GM23338 (cell line): Measurements from ENCODE around the gene ADGRF1. TPM values are rescaled to one million over a fixed set of nuclear protein-coding genes. Genes with fewer than 3 reads are reported as not detected.

Source experiments
- ATAC-seq: fragments of 200-7000 bp; cut with Tn5 transposase; 3 replicates; pipeline ENCODE4 v1.9.1; 2020
- DNase-seq: peaks from one replicate; pipeline ENCODE4 v3.0.0-alpha.2; 2015; ENCODE audit warnings: low spot score
- H2AFZ ChIP-seq: fragments of 200-600 bp; sonication (generic); 2 replicates; pipeline ENCODE4 v1.8.0; 2016; ENCODE audit warnings: antibody characterized with exemption, mild to moderate bottlenecking, moderate library complexity
- H3F3A ChIP-seq: fragments of 200-600 bp; sonication (generic); replicated peaks from 2 replicates; pipeline ENCODE4 v1.8.0; 2017; ENCODE audit warnings: antibody characterized with exemption, mixed run types, low read depth
- H3K27ac ChIP-seq: fragments of 200-600 bp; sonication (generic); 2 replicates; pipeline ENCODE4 v1.6.1; 2016; ENCODE audit warnings: low read depth
- H3K27me3 ChIP-seq: fragments of 200-600 bp; sonication (generic); 2 replicates; pipeline ENCODE4 v1.8.0; 2016; ENCODE audit warnings: mild to moderate bottlenecking, mixed run types, moderate library complexity; ENCODE audit not compliant: insufficient read depth
- H3K36me3 ChIP-seq: fragments of 200-600 bp; sonication (generic); 2 replicates; pipeline ENCODE4 v1.8.0; 2016; ENCODE audit warnings: mild to moderate bottlenecking; ENCODE audit not compliant: insufficient read depth
- H3K4me1 ChIP-seq: fragments of 200-600 bp; sonication (generic); 2 replicates; pipeline ENCODE4 v1.8.0; 2016; ENCODE audit warnings: mild to moderate bottlenecking, moderate library complexity; ENCODE audit not compliant: insufficient read depth
- H3K4me2 ChIP-seq: fragments of 200-600 bp; sonication (generic); 2 replicates; pipeline ENCODE4 v1.7.1; 2017; ENCODE audit warnings: mixed run types
- H3K4me3 ChIP-seq: fragments of 200-600 bp; sonication (generic); 2 replicates; pipeline ENCODE4 v1.6.1; 2016; ENCODE audit warnings: mixed run types
- H3K79me2 ChIP-seq: fragments of 200-600 bp; sonication (generic); replicated peaks from 2 replicates; pipeline ENCODE4 v1.8.0; 2017; ENCODE audit warnings: mild to moderate bottlenecking; ENCODE audit not compliant: insufficient read depth
- H3K9me2 ChIP-seq: fragments of 200-600 bp; sonication (generic); 2 replicates; pipeline ENCODE4 v1.8.0; 2017; ENCODE audit not compliant: insufficient read depth
- H4K20me1 ChIP-seq: fragments of 200-600 bp; sonication (generic); replicated peaks from 2 replicates; pipeline ENCODE4 v1.8.0; 2017; ENCODE audit warnings: mild to moderate bottlenecking; ENCODE audit not compliant: insufficient read depth
- H3K27ac Mint-ChIP-seq: 2 replicates; pipeline ENCODE4 v1.8.0; 2020; ENCODE audit warnings: inconsistent platforms, mild to moderate bottlenecking, moderate library complexity, mixed read lengths
- H3K27me3 Mint-ChIP-seq: 3 replicates; pipeline ENCODE4 v1.8.0; 2022; ENCODE audit warnings: low read depth, mild to moderate bottlenecking, moderate library complexity, mixed read lengths, inconsistent platforms; ENCODE audit not compliant: insufficient read depth, poor library complexity
- H3K36me3 Mint-ChIP-seq: 3 replicates; pipeline ENCODE4 v1.8.0; 2021; ENCODE audit warnings: low read depth, mild to moderate bottlenecking, inconsistent platforms, moderate library complexity, mixed read lengths
- H3K4me1 Mint-ChIP-seq: 3 replicates; pipeline ENCODE4 v1.8.0; 2020; ENCODE audit warnings: mild to moderate bottlenecking, inconsistent platforms, mixed read lengths
- H3K4me3 Mint-ChIP-seq: 3 replicates; pipeline ENCODE4 v1.8.0; 2021; ENCODE audit warnings: moderate library complexity, mild to moderate bottlenecking, inconsistent platforms, mixed read lengths
- H3K9me3 Mint-ChIP-seq: 3 replicates; pipeline ENCODE4 v1.8.0; 2020; ENCODE audit warnings: moderate library complexity, mild to moderate bottlenecking, inconsistent platforms, mixed read lengths
- CREB1 ChIP-seq: fragments of 250-450 bp; sonication (Bioruptor Pico); IDR thresholded peaks from 2 replicates; pipeline ENCODE4 v1.5.0; 2020; ENCODE audit warnings: low read depth, mild to moderate bottlenecking, moderate library complexity
- EZH2 ChIP-seq: fragments of 200-600 bp; sonication (generic); IDR thresholded peaks from one replicate; pipeline ENCODE4 v1.8.0; 2017; ENCODE audit warnings: antibody characterized with exemption, mild to moderate bottlenecking, low read depth; ENCODE audit not compliant: unreplicated experiment
- EZH2phosphoT487 ChIP-seq: fragments of 200-600 bp; sonication (generic); IDR thresholded peaks from one replicate; pipeline ENCODE4 v1.8.1; 2018; ENCODE audit warnings: antibody characterized with exemption; ENCODE audit not compliant: unreplicated experiment
- NANOG ChIP-seq: IDR thresholded peaks from 2 replicates; pipeline ENCODE4 v1.6.1; 2016; ENCODE audit warnings: antibody characterized with exemption, borderline replicate concordance
- POLR2AphosphoS5 ChIP-seq: IDR thresholded peaks from 2 replicates; pipeline ENCODE4 v1.6.1; 2016; ENCODE audit warnings: antibody characterized with exemption, low read depth
- STAT1 ChIP-seq: IDR thresholded peaks from one replicate; pipeline ENCODE4 v1.6.1; 2016; ENCODE audit warnings: antibody characterized with exemption; ENCODE audit not compliant: unreplicated experiment
- ZNF114 ChIP-seq: fragments of 250-450 bp; sonication (Bioruptor Pico); IDR thresholded peaks from 2 replicates; pipeline ENCODE4 v1.5.0; 2020; ENCODE audit warnings: mild to moderate bottlenecking, moderate library complexity
- ZNF331 ChIP-seq: fragments of 250-450 bp; sonication (Bioruptor Pico); IDR thresholded peaks from 2 replicates; pipeline ENCODE4 v1.5.0; 2020; ENCODE audit warnings: low read depth, mild to moderate bottlenecking, moderate library complexity
- polyA plus RNA-seq: library from polyadenylated mRNA; unstranded; fragments of >200 nt; fragmentation: Nextera tagmentation; extraction: Ambion mirVana; gene quantifications from 2 replicates; pipeline ENCODE4 v1.2.1, GENCODE V29; 2016
- total RNA-seq: library from RNA; depleted of rRNA; stranded (reverse); fragments of >200 nt; shearing (Covaris generic); gene quantifications from 2 replicates; pipeline ENCODE4 v1.2.3, GENCODE V29; 2014
- TF ChIP-seq, protein P1 (sequence below): IDR thresholded peaks from one replicate; pipeline ENCODE4 v1.6.1; 2018; ENCODE audit warnings: antibody characterized with exemption; ENCODE audit not compliant: unreplicated experiment
- TF ChIP-seq, protein P2 (sequence below), 2 experiments: fragments of 200-600 bp in 1 of 2; sonication (generic) in 1 of 2; conservative IDR thresholded peaks; 2 replicates each; pipeline versions ENCODE4 v1.5.1 to v1.6.1; 2016 to 2017; ENCODE audit warnings: antibody characterized with exemption in 2 of 2, low read depth in 2 of 2, mild to moderate bottlenecking in 2 of 2, moderate library complexity in 1 of 2
- TF ChIP-seq, protein P3 (sequence below): fragments of 250-450 bp; sonication (Bioruptor Pico); IDR thresholded peaks from 2 replicates; pipeline ENCODE4 v1.5.0; 2020; ENCODE audit warnings: mild to moderate bottlenecking, moderate library complexity

The ADGRF1 gene
- total and polyA plus RNA-seq, 2 experiments from 2014 or later = not detected

GRCh38 chr6:47072667-47073066, 30.5 kb upstream of the ADGRF1 start (continued):
- TF ChIP-seq, protein P1, sequence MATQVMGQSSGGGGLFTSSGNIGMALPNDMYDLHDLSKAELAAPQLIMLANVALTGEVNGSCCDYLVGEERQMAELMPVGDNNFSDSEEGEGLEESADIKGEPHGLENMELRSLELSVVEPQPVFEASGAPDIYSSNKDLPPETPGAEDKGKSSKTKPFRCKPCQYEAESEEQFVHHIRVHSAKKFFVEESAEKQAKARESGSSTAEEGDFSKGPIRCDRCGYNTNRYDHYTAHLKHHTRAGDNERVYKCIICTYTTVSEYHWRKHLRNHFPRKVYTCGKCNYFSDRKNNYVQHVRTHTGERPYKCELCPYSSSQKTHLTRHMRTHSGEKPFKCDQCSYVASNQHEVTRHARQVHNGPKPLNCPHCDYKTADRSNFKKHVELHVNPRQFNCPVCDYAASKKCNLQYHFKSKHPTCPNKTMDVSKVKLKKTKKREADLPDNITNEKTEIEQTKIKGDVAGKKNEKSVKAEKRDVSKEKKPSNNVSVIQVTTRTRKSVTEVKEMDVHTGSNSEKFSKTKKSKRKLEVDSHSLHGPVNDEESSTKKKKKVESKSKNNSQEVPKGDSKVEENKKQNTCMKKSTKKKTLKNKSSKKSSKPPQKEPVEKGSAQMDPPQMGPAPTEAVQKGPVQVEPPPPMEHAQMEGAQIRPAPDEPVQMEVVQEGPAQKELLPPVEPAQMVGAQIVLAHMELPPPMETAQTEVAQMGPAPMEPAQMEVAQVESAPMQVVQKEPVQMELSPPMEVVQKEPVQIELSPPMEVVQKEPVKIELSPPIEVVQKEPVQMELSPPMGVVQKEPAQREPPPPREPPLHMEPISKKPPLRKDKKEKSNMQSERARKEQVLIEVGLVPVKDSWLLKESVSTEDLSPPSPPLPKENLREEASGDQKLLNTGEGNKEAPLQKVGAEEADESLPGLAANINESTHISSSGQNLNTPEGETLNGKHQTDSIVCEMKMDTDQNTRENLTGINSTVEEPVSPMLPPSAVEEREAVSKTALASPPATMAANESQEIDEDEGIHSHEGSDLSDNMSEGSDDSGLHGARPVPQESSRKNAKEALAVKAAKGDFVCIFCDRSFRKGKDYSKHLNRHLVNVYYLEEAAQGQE = no peak
- TF ChIP-seq, protein P2, sequence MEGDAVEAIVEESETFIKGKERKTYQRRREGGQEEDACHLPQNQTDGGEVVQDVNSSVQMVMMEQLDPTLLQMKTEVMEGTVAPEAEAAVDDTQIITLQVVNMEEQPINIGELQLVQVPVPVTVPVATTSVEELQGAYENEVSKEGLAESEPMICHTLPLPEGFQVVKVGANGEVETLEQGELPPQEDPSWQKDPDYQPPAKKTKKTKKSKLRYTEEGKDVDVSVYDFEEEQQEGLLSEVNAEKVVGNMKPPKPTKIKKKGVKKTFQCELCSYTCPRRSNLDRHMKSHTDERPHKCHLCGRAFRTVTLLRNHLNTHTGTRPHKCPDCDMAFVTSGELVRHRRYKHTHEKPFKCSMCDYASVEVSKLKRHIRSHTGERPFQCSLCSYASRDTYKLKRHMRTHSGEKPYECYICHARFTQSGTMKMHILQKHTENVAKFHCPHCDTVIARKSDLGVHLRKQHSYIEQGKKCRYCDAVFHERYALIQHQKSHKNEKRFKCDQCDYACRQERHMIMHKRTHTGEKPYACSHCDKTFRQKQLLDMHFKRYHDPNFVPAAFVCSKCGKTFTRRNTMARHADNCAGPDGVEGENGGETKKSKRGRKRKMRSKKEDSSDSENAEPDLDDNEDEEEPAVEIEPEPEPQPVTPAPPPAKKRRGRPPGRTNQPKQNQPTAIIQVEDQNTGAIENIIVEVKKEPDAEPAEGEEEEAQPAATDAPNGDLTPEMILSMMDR (conservative IDR thresholded peaks at IDR 0.05; ENCODE audit: low read depth in 2 of 2) = no peak
- TF ChIP-seq ZNF331 (CRISPR knock-in tag) = no peak
- TF ChIP-seq STAT1 = no peak
- no peak for TF ChIP-seq EZH2
- TF ChIP-seq NANOG = no peak
- no peak for TF ChIP-seq ZNF114 (CRISPR knock-in tag)
- no peak for TF ChIP-seq CREB1 (CRISPR knock-in tag)

DNA sequence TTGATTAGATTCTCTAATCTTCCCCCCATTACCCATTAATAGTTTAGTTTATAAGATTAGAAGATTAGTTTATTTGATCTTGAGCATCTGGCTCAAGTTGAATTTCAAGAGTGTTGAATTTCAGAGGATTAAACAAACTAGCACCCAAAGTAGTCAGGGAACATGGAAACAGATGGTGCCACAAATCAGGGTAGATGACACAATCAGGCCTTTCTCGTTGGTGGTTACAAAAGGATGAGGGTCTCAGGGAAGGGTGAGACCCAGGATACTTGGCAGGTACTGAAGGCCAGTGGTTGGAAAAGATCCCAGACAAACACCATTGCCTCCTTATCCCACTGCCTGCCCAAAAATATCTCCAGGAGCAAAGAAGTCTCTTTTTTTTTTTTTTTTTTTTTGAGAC, 29.5 kb upstream of the ADGRF1 start:
- Histone ChIP-seq H3F3A (no peaks in the 10 kb centered on the region), H4K20me1 (no peaks in the 10 kb centered on the region), H3K4me2 (no peak overlapping the region), H3K27me3 (no peaks in the 10 kb centered on the region), H3K27ac (no peak overlapping the region), H2AFZ (no peak overlapping the region), H3K4me1 (no peaks in the 10 kb centered on the region), H3K4me3 (no peak overlapping the region), H3K79me2 (no peaks in the 10 kb centered on the region), H3K36me3 (no peaks in the 10 kb centered on the region), H3K9me2 (peaks cover 14% of the 10 kb centered on the region)
- Mint-ChIP-seq H3K4me3 (no peak overlapping the region), H3K27me3 (no peaks in the 10 kb centered on the region), H3K27ac (no peak overlapping the region), H3K36me3 (no peaks in the 10 kb centered on the region), H3K4me1 (peaks cover under 1% of the 10 kb centered on the region; the same call in 1 of the 3 replicates), H3K9me3 (peaks cover 2% of the 10 kb centered on the region; the same call in 2 of the 3 replicates)
- no peak for ATAC-seq
- DNase-seq = no peak
- no peak for TF ChIP-seq ZNF331 (CRISPR knock-in tag)
- TF ChIP-seq NANOG = no peak
- TF ChIP-seq, protein P3, sequence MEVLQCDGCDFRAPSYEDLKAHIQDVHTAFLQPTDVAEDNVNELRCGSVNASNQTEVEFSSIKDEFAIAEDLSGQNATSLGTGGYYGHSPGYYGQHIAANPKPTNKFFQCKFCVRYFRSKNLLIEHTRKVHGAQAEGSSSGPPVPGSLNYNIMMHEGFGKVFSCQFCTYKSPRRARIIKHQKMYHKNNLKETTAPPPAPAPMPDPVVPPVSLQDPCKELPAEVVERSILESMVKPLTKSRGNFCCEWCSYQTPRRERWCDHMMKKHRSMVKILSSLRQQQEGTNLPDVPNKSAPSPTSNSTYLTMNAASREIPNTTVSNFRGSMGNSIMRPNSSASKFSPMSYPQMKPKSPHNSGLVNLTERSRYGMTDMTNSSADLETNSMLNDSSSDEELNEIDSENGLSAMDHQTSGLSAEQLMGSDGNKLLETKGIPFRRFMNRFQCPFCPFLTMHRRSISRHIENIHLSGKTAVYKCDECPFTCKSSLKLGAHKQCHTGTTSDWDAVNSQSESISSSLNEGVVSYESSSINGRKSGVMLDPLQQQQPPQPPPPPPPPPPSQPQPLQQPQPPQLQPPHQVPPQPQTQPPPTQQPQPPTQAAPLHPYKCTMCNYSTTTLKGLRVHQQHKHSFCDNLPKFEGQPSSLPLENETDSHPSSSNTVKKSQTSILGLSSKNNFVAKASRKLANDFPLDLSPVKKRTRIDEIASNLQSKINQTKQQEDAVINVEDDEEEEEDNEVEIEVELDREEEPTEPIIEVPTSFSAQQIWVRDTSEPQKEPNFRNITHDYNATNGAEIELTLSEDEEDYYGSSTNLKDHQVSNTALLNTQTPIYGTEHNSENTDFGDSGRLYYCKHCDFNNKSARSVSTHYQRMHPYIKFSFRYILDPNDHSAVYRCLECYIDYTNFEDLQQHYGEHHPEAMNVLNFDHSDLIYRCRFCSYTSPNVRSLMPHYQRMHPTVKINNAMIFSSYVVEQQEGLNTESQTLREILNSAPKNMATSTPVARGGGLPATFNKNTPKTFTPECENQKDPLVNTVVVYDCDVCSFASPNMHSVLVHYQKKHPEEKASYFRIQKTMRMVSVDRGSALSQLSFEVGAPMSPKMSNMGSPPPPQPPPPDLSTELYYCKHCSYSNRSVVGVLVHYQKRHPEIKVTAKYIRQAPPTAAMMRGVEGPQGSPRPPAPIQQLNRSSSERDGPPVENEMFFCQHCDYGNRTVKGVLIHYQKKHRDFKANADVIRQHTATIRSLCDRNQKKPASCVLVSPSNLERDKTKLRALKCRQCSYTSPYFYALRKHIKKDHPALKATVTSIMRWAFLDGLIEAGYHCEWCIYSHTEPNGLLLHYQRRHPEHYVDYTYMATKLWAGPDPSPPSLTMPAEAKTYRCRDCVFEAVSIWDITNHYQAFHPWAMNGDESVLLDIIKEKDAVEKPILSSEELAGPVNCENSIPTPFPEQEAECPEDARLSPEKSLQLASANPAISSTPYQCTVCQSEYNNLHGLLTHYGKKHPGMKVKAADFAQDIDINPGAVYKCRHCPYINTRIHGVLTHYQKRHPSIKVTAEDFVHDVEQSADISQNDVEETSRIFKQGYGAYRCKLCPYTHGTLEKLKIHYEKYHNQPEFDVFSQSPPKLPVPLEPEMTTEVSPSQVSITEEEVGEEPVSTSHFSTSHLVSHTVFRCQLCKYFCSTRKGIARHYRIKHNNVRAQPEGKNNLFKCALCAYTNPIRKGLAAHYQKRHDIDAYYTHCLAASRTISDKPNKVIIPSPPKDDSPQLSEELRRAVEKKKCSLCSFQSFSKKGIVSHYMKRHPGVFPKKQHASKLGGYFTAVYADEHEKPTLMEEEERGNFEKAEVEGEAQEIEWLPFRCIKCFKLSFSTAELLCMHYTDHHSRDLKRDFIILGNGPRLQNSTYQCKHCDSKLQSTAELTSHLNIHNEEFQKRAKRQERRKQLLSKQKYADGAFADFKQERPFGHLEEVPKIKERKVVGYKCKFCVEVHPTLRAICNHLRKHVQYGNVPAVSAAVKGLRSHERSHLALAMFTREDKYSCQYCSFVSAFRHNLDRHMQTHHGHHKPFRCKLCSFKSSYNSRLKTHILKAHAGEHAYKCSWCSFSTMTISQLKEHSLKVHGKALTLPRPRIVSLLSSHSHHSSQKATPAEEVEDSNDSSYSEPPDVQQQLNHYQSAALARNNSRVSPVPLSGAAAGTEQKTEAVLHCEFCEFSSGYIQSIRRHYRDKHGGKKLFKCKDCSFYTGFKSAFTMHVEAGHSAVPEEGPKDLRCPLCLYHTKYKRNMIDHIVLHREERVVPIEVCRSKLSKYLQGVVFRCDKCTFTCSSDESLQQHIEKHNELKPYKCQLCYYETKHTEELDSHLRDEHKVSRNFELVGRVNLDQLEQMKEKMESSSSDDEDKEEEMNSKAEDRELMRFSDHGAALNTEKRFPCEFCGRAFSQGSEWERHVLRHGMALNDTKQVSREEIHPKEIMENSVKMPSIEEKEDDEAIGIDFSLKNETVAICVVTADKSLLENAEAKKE (CRISPR knock-in tag) = no peak
- TF ChIP-seq CREB1 (CRISPR knock-in tag) = no peak
- no peak for TF ChIP-seq EZH2phosphoT487
- TF ChIP-seq ZNF114 (CRISPR knock-in tag) = no peak
- no peak for TF ChIP-seq EZH2
- TF ChIP-seq, protein P2 (conservative IDR thresholded peaks at IDR 0.05; ENCODE audit: low read depth in 2 of 2) = no peak
- TF ChIP-seq POLR2AphosphoS5 = no peak
